Activated T-helper 17 cell treated with anti-CD3 and anti-CD28 coated beads, Interleukin-2, amount 50 U/mL, for 72 hours (primary cell): Measurements from ENCODE around the gene ALDH1A2. TPM values are rescaled to one million over a fixed set of nuclear protein-coding genes. Genes with fewer than 3 reads are reported as not detected.
"Not testable (repeated sequence)": the region's sequence is repeated elsewhere in the genome, so short reads cannot be mapped to it uniquely, and the experiment has no call there.

Experiments used
- ATAC-seq: fragments of 150-1000 bp; cut with Tn5 transposase; replicated peaks from 2 replicates; pipeline ENCODE4 v1.10.0; 2021; ENCODE audit warnings: mild to moderate bottlenecking, moderate library complexity
- H3K27ac Mint-ChIP-seq: one replicate; pipeline ENCODE4 v1.8.0; 2022; ENCODE audit warnings: mixed read lengths
- H3K27me3 Mint-ChIP-seq: one replicate; pipeline ENCODE4 v1.8.0; 2022; ENCODE audit warnings: mixed read lengths
- H3K36me3 Mint-ChIP-seq: one replicate; pipeline ENCODE4 v1.8.0; 2022; ENCODE audit warnings: low read depth, mild to moderate bottlenecking, mixed read lengths
- H3K4me1 Mint-ChIP-seq: one replicate; pipeline ENCODE4 v1.8.0; 2022; ENCODE audit warnings: mixed read lengths
- H3K4me3 Mint-ChIP-seq: one replicate; pipeline ENCODE4 v1.8.0; 2022; ENCODE audit warnings: mild to moderate bottlenecking, mixed read lengths
- H3K9me3 Mint-ChIP-seq: one replicate; pipeline ENCODE4 v1.8.0; 2022; ENCODE audit warnings: mixed read lengths
- total RNA-seq, 2 donors: library from RNA; stranded (reverse); gene quantifications; one replicate each; pipeline ENCODE4 v1.2.3, GENCODE V29; 2022

ALDH1A2 gene
- total RNA-seq, 2 donors from 2014 or later: 1.1 TPM; not detected in 1

GRCh38 chr15:58060575-58060974, 4.9 kb downstream of the ALDH1A2 start:
- no peak for ATAC-seq
- no peak overlapping the region for H3K27ac Mint-ChIP-seq
- H3K4me3 Mint-ChIP-seq: no peak overlapping the region
- H3K9me3 Mint-ChIP-seq: peaks cover 4% of the 10 kb centered on the region
- H3K36me3 Mint-ChIP-seq: peaks cover 10% of the 10 kb centered on the region
- peaks cover 50% of the 10 kb centered on the region for H3K27me3 Mint-ChIP-seq
- H3K4me1 Mint-ChIP-seq: no peaks in the 10 kb centered on the region

GRCh38 chr15:58058729-58059128, 6.8 kb downstream of the ALDH1A2 start:
- Mint-ChIP-seq H3K4me1 (no peaks in the 10 kb centered on the region), H3K27me3 (peaks cover 46% of the 10 kb centered on the region), H3K9me3 (no peaks in the 10 kb centered on the region), H3K36me3 (peaks cover 2% of the 10 kb centered on the region), H3K4me3 (no peak overlapping the region), H3K27ac (no peak overlapping the region)
- no peak for ATAC-seq

GRCh38 chr15:58058073-58058472, 7.4 kb downstream of the ALDH1A2 start:
- H3K9me3 Mint-ChIP-seq: no peaks in the 10 kb centered on the region
- H3K4me3 Mint-ChIP-seq: no peak overlapping the region
- H3K27me3 Mint-ChIP-seq: peaks cover 46% of the 10 kb centered on the region
- no peaks in the 10 kb centered on the region for H3K4me1 Mint-ChIP-seq
- H3K27ac Mint-ChIP-seq: no peak overlapping the region
- no peaks in the 10 kb centered on the region for H3K36me3 Mint-ChIP-seq
- ATAC-seq: no peak

GRCh38 chr15:58057559-58057958, 8.0 kb downstream of the ALDH1A2 start:
- H3K36me3 Mint-ChIP-seq: no peaks in the 10 kb centered on the region
- no peak overlapping the region for H3K4me3 Mint-ChIP-seq
- H3K9me3 Mint-ChIP-seq: no peaks in the 10 kb centered on the region
- ATAC-seq: no peak
- H3K4me1 Mint-ChIP-seq: no peaks in the 10 kb centered on the region
- peaks cover 40% of the 10 kb centered on the region for H3K27me3 Mint-ChIP-seq
- H3K27ac Mint-ChIP-seq: no peak overlapping the region

DNA sequence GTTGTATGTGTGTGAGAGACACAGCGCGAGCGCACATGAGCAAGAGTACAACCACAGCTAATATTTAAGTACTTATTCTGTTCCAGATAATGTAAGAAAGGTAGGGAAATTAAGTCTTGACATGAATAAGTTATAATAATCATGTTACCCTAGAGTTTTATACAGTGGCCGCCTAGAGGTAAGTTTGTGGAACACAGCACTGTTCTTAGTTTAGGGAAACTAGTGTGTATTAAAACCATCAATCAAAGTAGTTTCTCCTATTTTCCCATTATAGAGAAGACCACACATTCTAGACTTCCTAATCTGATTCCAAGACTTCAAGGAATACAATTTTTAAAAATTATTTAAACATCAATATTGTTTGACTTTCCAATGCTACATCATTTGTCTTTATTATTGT, 9.5 kb downstream of the ALDH1A2 start:
- no peaks in the 10 kb centered on the region for H3K4me1 Mint-ChIP-seq
- no peak for ATAC-seq
- no peak overlapping the region for H3K4me3 Mint-ChIP-seq
- H3K27ac Mint-ChIP-seq: no peak overlapping the region
- no peaks in the 10 kb centered on the region for H3K36me3 Mint-ChIP-seq
- H3K27me3 Mint-ChIP-seq: peaks cover 32% of the 10 kb centered on the region
- no peaks in the 10 kb centered on the region for H3K9me3 Mint-ChIP-seq

DNA sequence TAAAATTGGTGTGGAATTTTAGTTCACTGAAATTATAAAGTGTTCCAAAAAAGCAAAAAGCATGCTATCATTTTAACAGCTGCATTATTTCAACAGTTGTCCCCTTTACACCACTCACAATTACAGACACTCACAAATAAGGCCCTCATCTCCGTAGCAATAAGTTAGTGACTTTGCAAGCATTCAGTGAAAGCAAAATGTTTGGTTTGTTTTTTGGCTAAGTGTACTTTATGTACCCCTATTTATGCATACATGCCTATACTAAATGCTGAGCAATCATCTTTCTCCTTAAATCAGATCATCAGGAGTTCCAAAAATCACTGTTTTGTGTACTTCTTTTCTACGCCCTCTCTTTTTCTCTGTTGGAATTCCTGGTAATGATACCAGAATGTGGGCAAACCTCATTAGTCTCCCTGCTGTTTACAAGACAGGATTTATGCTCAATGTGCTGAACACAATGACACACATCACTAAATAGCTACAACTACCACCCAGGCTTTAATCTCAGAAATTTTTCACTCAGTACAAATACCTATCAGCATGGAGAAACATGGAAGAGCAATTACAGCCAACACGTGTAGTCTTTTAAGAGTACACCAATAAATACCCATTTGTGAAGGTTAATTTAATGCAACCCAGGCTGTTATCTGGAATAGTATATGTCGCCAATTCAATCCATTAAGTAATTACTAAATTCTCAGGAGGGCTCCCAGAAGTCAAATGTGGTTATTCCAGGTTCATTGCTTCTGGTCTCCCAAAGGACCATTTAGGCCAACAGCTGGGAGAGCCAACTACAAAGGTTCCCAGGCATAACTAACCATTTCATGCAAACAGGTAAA, 12.0 kb downstream of the ALDH1A2 start:
- peaks cover 43% of the 10 kb centered on the region for H3K27me3 Mint-ChIP-seq
- H3K4me3 Mint-ChIP-seq: no peak overlapping the region
- H3K9me3 Mint-ChIP-seq: no peaks in the 10 kb centered on the region
- no peaks in the 10 kb centered on the region for H3K36me3 Mint-ChIP-seq
- H3K4me1 Mint-ChIP-seq: no peaks in the 10 kb centered on the region
- H3K27ac Mint-ChIP-seq: no peak overlapping the region
- no peak for ATAC-seq

GRCh38 chr15:58052334-58052733, 13.2 kb downstream of the ALDH1A2 start:
- H3K4me3 Mint-ChIP-seq: no peak overlapping the region
- peaks cover 39% of the 10 kb centered on the region for H3K27me3 Mint-ChIP-seq
- H3K4me1 Mint-ChIP-seq: no peaks in the 10 kb centered on the region
- no peaks in the 10 kb centered on the region for H3K36me3 Mint-ChIP-seq
- H3K27ac Mint-ChIP-seq: no peak overlapping the region
- no peak for ATAC-seq
- no peaks in the 10 kb centered on the region for H3K9me3 Mint-ChIP-seq

DNA sequence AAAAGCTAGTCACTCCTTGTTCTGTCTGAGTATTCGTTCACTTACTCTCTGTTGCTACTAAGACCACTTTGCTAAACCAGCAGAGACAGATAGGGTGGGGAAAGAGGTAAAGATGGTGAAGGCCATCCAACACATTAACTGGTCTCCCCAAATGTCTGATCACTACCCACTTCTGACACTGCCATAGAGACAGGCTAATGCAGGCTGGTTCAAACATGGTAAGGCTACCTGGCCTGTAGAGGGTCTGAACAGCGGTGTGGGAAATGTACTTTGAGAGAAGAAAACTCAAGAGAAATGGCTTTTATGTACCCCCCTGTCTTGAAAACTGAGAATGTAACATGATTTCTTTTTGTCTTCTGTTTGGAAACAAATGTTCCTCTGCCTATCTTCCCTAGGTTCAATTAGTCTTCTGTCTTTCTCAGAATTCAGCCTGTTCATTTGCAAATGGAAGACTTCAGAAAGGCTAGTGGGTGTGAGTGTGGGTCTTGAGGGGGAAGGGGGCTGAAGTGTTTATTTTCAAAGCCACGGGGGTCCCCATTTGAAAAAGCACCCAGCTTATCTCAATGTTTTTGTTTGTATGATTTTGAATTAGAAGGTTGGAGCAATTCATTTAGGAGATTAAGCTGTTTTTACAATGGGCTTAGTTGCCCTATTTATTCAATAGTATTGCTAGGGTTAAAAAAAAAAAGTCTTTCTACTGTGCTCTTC, 15.8 kb downstream of the ALDH1A2 start:
- H3K4me1 Mint-ChIP-seq: no peaks in the 10 kb centered on the region
- H3K27me3 Mint-ChIP-seq: peaks cover 38% of the 10 kb centered on the region
- no peak overlapping the region for H3K4me3 Mint-ChIP-seq
- H3K9me3 Mint-ChIP-seq: no peaks in the 10 kb centered on the region
- no peaks in the 10 kb centered on the region for H3K36me3 Mint-ChIP-seq
- no peak overlapping the region for H3K27ac Mint-ChIP-seq
- no peak for ATAC-seq

- H3K4me3 Mint-ChIP-seq: no peak overlapping the region
- no peaks in the 10 kb centered on the region for H3K4me1 Mint-ChIP-seq
- no peaks in the 10 kb centered on the region for H3K36me3 Mint-ChIP-seq
- peaks cover 40% of the 10 kb centered on the region for H3K27me3 Mint-ChIP-seq
- H3K9me3 Mint-ChIP-seq: no peaks in the 10 kb centered on the region
- ATAC-seq: no peak
- no peak overlapping the region for H3K27ac Mint-ChIP-seq
Observed at GRCh38 chr15:58048261-58048660, 17.2 kb downstream of the ALDH1A2 start.

GRCh38 chr15:58047149-58047548, 18.4 kb downstream of the ALDH1A2 start:
- Mint-ChIP-seq H3K27me3 (peaks cover 42% of the 10 kb centered on the region), H3K4me3 (no peak overlapping the region), H3K9me3 (no peaks in the 10 kb centered on the region), H3K36me3 (no peaks in the 10 kb centered on the region), H3K27ac (no peak overlapping the region), H3K4me1 (no peaks in the 10 kb centered on the region)
- ATAC-seq: no peak

DNA sequence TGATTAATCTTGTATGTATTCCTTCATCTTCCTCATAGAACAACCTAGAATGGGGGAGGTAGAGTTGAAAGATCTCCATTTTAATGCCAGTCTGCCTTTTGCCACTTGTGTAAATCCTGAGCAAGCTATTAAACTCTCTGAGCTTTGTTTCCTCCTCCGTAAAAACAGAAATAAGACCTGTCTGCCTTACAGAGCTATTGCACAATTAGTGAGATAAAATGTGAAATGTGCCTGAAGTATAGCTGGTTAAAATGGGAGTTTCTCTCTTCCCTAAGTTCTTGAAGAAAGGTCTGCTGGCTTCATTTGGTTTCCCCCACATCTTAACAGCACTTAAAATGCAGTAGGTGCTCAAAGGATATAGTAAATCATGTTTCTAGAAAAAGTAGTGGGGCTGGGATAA, 19.0 kb downstream of the ALDH1A2 start:
- no peak overlapping the region for H3K4me3 Mint-ChIP-seq
- no peaks in the 10 kb centered on the region for H3K36me3 Mint-ChIP-seq
- H3K9me3 Mint-ChIP-seq: no peaks in the 10 kb centered on the region
- ATAC-seq: no peak
- H3K27me3 Mint-ChIP-seq: peaks cover 44% of the 10 kb centered on the region
- H3K4me1 Mint-ChIP-seq: no peaks in the 10 kb centered on the region
- H3K27ac Mint-ChIP-seq: no peak overlapping the region

DNA sequence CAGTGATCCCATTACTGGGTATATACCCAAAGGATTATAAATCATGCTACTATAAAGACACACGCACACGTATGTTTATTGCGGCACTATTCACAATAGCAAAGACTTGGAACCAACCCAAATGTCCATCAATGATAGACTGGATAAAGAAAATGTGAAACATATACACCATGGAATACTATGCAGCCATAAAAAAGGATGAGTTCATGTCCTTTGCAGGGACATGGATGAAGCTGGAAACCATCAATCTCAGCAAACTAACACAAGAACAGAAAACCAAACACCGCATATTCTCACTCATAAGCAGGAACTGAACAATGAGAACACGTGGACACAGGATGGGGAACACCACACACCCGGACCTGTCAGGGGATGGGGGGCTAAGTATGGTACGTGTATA, 20.1 kb downstream of the ALDH1A2 start:
- not testable (repeated sequence) for ATAC-seq, H3K4me3 Mint-ChIP-seq, H3K27ac Mint-ChIP-seq, H3K36me3 Mint-ChIP-seq, H3K9me3 Mint-ChIP-seq, H3K4me1 Mint-ChIP-seq
- H3K27me3 Mint-ChIP-seq: peaks cover 51% of the 10 kb centered on the region

DNA sequence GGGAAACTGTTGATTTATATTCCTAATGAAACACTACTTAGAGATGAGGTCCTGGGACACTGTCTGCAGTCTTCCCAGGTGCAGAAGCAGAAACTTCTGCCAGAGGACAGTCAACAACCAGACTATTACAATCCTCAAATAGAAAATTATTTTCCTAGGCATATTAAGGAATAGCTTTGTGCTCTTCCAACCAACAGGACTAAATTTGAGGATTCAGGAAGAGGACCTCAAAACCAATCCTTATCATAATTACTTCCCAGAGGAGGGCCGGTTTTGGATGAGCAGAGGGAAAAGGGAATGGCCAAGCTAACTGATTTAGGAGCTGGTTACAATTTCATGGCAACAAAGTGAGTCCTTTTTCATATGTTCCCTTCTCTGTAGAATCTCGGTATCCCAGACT, 21.0 kb downstream of the ALDH1A2 start:
- no peak overlapping the region for H3K27ac Mint-ChIP-seq

GRCh38 chr15:58043192-58043903, 22.2 kb downstream of the ALDH1A2 start:
- H3K27me3 Mint-ChIP-seq: peaks cover 49% of the 10 kb centered on the region
- H3K4me1 Mint-ChIP-seq: no peaks in the 10 kb centered on the region
- no peaks in the 10 kb centered on the region for H3K36me3 Mint-ChIP-seq
- H3K4me3 Mint-ChIP-seq: no peak overlapping the region
- no peak overlapping the region for H3K27ac Mint-ChIP-seq
- no peak for ATAC-seq
- no peaks in the 10 kb centered on the region for H3K9me3 Mint-ChIP-seq

More for the DNA sequence above, 21.0 kb downstream of the ALDH1A2 start:
- H3K27me3 Mint-ChIP-seq: peaks cover 52% of the 10 kb centered on the region
- no peaks in the 10 kb centered on the region for H3K9me3 Mint-ChIP-seq
- H3K36me3 Mint-ChIP-seq: no peaks in the 10 kb centered on the region
- ATAC-seq: no peak
- no peaks in the 10 kb centered on the region for H3K4me1 Mint-ChIP-seq
- no peak overlapping the region for H3K4me3 Mint-ChIP-seq

DNA sequence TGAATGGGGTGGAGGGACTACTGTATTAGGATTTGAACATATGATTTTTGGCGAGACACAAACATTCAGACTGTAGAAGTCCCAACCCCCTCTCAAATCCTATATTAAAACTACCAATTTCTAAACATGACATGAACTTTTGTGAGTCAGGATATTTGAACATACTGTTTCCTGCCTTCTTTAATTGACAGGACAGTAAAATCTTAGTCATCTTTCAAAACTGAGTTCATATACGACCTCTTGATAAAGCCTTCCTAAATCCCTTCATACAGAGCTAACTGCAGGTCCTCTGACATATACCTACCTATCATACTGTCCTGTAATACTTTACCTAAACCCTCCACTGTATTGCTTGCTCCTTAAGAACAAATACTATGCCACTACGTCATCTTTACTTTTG, 23.5 kb downstream of the ALDH1A2 start:
- no peaks in the 10 kb centered on the region for H3K9me3 Mint-ChIP-seq
- H3K4me1 Mint-ChIP-seq: no peaks in the 10 kb centered on the region
- H3K27me3 Mint-ChIP-seq: peaks cover 54% of the 10 kb centered on the region
- no peak overlapping the region for H3K27ac Mint-ChIP-seq
- H3K4me3 Mint-ChIP-seq: no peak overlapping the region
- ATAC-seq: no peak
- H3K36me3 Mint-ChIP-seq: no peaks in the 10 kb centered on the region
